Measurements from ENCODE around the gene CPO.

GRCh38 chr2:206915121-206915520 lies 24.2 kb upstream of the CPO start:
- TF ChIP-seq POLR2A (IDR thresholded peaks at IDR 0.05; ENCODE audit: low read depth, low read length) (no peak), POLR2AphosphoS5 (IDR thresholded peaks at IDR 0.05; ENCODE audit: low read depth, low read length) (no peak)
